Epithelial cell of esophagus (primary cell): ENCODE results near the gene ELMO1.

Experiments
- DNase-seq: peaks from one replicate; pipeline ENCODE4 v3.0.0; 2010; ENCODE audit warnings: low read depth
- H3K4me3 ChIP-seq: 2 replicates; pipeline ENCODE4 v1.5.1; 2011; ENCODE audit warnings: mild to moderate bottlenecking, low read length, control low read depth
- CTCF ChIP-seq: IDR thresholded peaks from 2 replicates; pipeline ENCODE4 v1.5.1; 2011; ENCODE audit warnings: low read depth, mild to moderate bottlenecking, low read length, control low read depth, inconsistent platforms; ENCODE audit not compliant: insufficient read depth; ENCODE audit errors: missing control alignments

ELMO1 gene

GRCh38 chr7:37035631-37036030, 413.0 kb downstream of the ELMO1 start:
- no peak for TF ChIP-seq CTCF
- H3K4me3 ChIP-seq, result no peak overlapping the region
- DNase-seq, result peak; percentile 21

GRCh38 chr7:37033141-37033540, 415.5 kb downstream of the ELMO1 start:
- TF ChIP-seq CTCF, result no peak
- no peak overlapping the region for H3K4me3 ChIP-seq
- no peak for DNase-seq

- no peak for TF ChIP-seq CTCF
- DNase-seq, result no peak
- no peak overlapping the region for H3K4me3 ChIP-seq
Measured at GRCh38 chr7:37032258-37032601, 416.4 kb downstream of the ELMO1 start.

GRCh38 chr7:37031571-37032257, 416.9 kb downstream of the ELMO1 start:
- no peak overlapping the region for H3K4me3 ChIP-seq
- no peak for TF ChIP-seq CTCF
- peak; percentile 100 for DNase-seq

GRCh38 chr7:37028909-37029440, 419.7 kb downstream of the ELMO1 start:
- no peak for DNase-seq
- no peak overlapping the region for H3K4me3 ChIP-seq
- no peak for TF ChIP-seq CTCF

- TF ChIP-seq CTCF, result no peak
- no peak overlapping the region for H3K4me3 ChIP-seq
- DNase-seq, result no peak
Measured at GRCh38 chr7:37027557-37028341, 420.9 kb downstream of the ELMO1 start.
